Ovary (tissue), 9 donors: Measurements from ENCODE around the gene MAP1B. TPM values are rescaled to one million over a fixed set of nuclear protein-coding genes. Genes with fewer than 3 reads are reported as not detected.
"Not testable (repeated sequence)": the region's sequence is repeated elsewhere in the genome, so short reads cannot be mapped to it uniquely, and the experiment has no call there.

Experiments
- DNase-seq, 5 donors: peaks; one replicate each; pipeline ENCODE4 v3.0.0-alpha.2; 2019 to 2020
- H3K27ac ChIP-seq, 2 donors: fragments of 200-600 bp; one replicate each; pipeline versions ENCODE4 v1.5.1 to v1.8.0; 2019 to 2022
- H3K27me3 ChIP-seq: fragments of 200-600 bp; one replicate; pipeline ENCODE4 v1.8.0; 2022
- H3K36me3 ChIP-seq: fragments of 200-600 bp; sonication (generic); one replicate; pipeline ENCODE4 v1.5.1; 2019
- H3K4me1 ChIP-seq: one replicate; pipeline ENCODE4 v1.8.1; 2013; ENCODE audit warnings: mild to moderate bottlenecking, moderate library complexity; ENCODE audit not compliant: insufficient read depth
- H3K4me3 ChIP-seq: fragments of 200-600 bp; sonication (generic); one replicate; pipeline ENCODE4 v1.5.1; 2017
- H3K9me3 ChIP-seq, 2 donors: fragments of 200-600 bp in 1 of 2; sonication (generic) in 1 of 2; one replicate each; pipeline versions ENCODE4 v1.5.1 to v1.8.1; 2013 to 2019; ENCODE audit warnings: mild to moderate bottlenecking in 1 of 2, moderate library complexity in 1 of 2
- CTCF ChIP-seq, 3 donors: fragments of 450-650 bp in 2 of 3; fragments of 200-600 bp in 1 of 3; IDR thresholded peaks; one replicate each; pipeline versions ENCODE4 v1.5.1 to v1.8.0; 2016 to 2022; ENCODE audit warnings: antibody characterized with exemption in 3 of 3, mild to moderate bottlenecking in 1 of 3
- EP300 ChIP-seq: sonication (generic); formaldehyde crosslinking; IDR thresholded peaks from one replicate; pipeline ENCODE4 v1.6.1; 2017; ENCODE audit warnings: antibody characterized with exemption
- POLR2A ChIP-seq: fragments of 450-650 bp; IDR thresholded peaks from one replicate; pipeline ENCODE4 v1.6.1; 2017; ENCODE audit warnings: antibody characterized with exemption, mild to moderate bottlenecking, moderate library complexity
- WGBS, 3 donors: extraction: QIAGEN DNeasy Blood & Tissue Kit in 1 of 3; methylation state at CpG; one replicate each; pipeline versions ENCODE4 v1.1.5 to v1.1.7; 2013 to 2017; 5-methylcytosine and 5-hydroxymethylcytosine counted together
- intact Hi-C, 4 donors: fragments of 100-400 bp; cut with DNase I; formaldehyde crosslinking; loops; one replicate each; pipeline versions ENCODE4 v1.11.0 to v1.15.1; 2022 to 2023
- polyA plus RNA-seq, 2 donors: library from polyadenylated mRNA; stranded (reverse); fragments of 200-250 nt in 1 of 2; fragments of 350-450 nt in 1 of 2; fragmentation: Illumina TruSeq in 1 of 2; extraction: RNeasy Lipid Tissue Mini Kit (QIAGEN cat#74804) in 1 of 2; gene quantifications; one replicate each; pipeline ENCODE4 v1.2.3, GENCODE V29; 2013 to 2014
- total RNA-seq, 7 donors: library from RNA; depleted of rRNA in 2 of 7; stranded (reverse); fragments of >200 nt in 2 of 7; fragmentation: NEBNext Ultra II Directional in 3 of 7; extraction: Animal tissue kit (Norgen Biotek cat#: 25700) in 3 of 7; gene quantifications; one replicate each; pipeline versions ENCODE4 v1.1.0 to v1.2.4, GENCODE V29; 2016 to 2023
- donor health status: DM: no; HTN: no; CAD: no; lungs with moderate emphysema.
- donor health status: DM: no; HTN: no; CAD: no.
- donor health status: Bipolar disorder and iron deficiency.
- donor health status: DM: yes; HTN: yes; CAD: no.
- donor health status: DM: no; HTN: no; CAD: no.
- donor health status: DM: yes; HTN: yes; CAD: no.

MAP1B gene
- total and polyA plus RNA-seq, 9 donors, result 4.4 to 126 (median 47.7) TPM

- Histone ChIP-seq H3K27ac (no peak overlapping the region), H3K4me3 (no peak overlapping the region), H3K27me3 (no peaks in the 10 kb centered on the region), H3K4me1 (peaks cover 10% of the 10 kb centered on the region), H3K36me3 (no peaks in the 10 kb centered on the region), H3K9me3 (no peaks in the 10 kb centered on the region)
- TF ChIP-seq POLR2A (no peak), CTCF (IDR thresholded peaks at IDR 0.05) (no peak), EP300 (no peak)
- DNase-seq, result peak in 4 of 5 donors; percentile 30 to 64 (median 38)
- intact Hi-C loops, result no loop called here
- WGBS, 3 donors, result 50 to 73% (median 51%) methylated on average over 8 of the region's 8 CpGs
These were observed 60.5 kb downstream of the MAP1B start for GRCh38 chr5:72167804-72168203.

- H3K27me3 ChIP-seq, result no peaks in the 10 kb centered on the region
- H3K27ac ChIP-seq, result no peak overlapping the region
- H3K9me3 ChIP-seq, result no peaks in the 10 kb centered on the region
- intact Hi-C loops, result loop anchor here in 1 of 4 donors (10.0 kb wide), 1 partner anchor 45 kb away; no protein-coding TSS in a partner anchor
- no peak overlapping the region for H3K4me3 ChIP-seq
- no peak for TF ChIP-seq CTCF (IDR thresholded peaks at IDR 0.05)
- TF ChIP-seq EP300, result no peak
- TF ChIP-seq POLR2A, result no peak
- peaks cover 10% of the 10 kb centered on the region for H3K4me1 ChIP-seq
- DNase-seq, result no peak
- 76 to 92% (median 76%) methylated on average over 2 of the region's 2 CpGs for WGBS, 3 donors
- no peaks in the 10 kb centered on the region for H3K36me3 ChIP-seq
These were observed 62.8 kb downstream of the MAP1B start for GRCh38 chr5:72170101-72170500.

DNA sequence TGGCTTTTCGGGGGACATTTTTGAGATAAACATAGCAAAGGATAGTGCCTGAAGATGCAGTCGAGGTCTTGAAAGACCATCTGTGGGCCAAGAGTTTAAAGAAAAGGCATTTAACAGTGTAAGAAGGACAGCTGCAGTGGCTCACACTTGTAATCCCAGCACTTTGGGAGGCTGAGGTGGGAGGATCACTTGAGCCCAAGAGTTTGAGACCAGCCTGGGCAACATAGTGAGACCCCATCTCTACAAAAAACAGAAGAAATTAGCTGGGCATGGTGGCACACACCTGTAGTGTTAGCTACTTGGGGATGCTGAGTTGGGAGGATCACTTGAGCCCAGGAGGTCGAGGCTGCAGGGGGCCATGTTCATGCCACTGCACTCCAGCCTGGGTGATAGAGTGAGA, 63.9 kb downstream of the MAP1B start:
- not testable (repeated sequence) for H3K9me3 ChIP-seq, DNase-seq, H3K27me3 ChIP-seq, H3K4me3 ChIP-seq, H3K36me3 ChIP-seq, H3K27ac ChIP-seq, H3K4me1 ChIP-seq
- 94 to 99% (median 96%) methylated on average over 3 of the region's 3 CpGs for WGBS, 3 donors
- intact Hi-C loops, result loop anchor here in 1 of 4 donors (10.0 kb wide), 1 partner anchor 46 kb away; no protein-coding TSS in a partner anchor

DNA sequence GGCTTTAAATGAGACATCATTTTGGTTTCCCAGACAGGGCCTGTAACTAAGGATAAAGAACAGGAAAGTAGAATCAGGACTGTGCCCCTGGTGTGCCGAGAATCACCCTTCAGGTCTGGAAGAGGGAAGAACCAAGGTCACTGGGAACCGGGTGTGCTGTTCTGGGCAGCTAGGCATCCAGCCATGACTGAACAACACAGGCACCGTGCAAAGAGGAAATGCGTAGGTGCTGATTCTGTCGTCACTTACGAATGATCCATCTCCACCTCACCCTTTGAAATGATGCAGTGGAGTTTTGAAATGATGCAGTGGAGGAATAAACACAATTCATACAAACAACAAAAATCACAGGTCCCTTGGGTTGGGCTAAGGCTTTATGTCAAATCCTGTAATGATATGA, 64.4 kb downstream of the MAP1B start:
- WGBS, 3 donors, result 86 to 90% (median 87%) methylated on average over 6 of the region's 6 CpGs
- intact Hi-C loops, result loop anchor here in 1 of 4 donors (10.0 kb wide), 1 partner anchor 47 kb away; no protein-coding TSS in a partner anchor
- Histone ChIP-seq H3K27me3 (no peaks in the 10 kb centered on the region), H3K36me3 (no peaks in the 10 kb centered on the region), H3K4me1 (peaks cover 4% of the 10 kb centered on the region), H3K9me3 (no peaks in the 10 kb centered on the region), H3K27ac (no peak overlapping the region), H3K4me3 (no peak overlapping the region)
- no peak for TF ChIP-seq CTCF (IDR thresholded peaks at IDR 0.05)
- TF ChIP-seq POLR2A, result no peak
- no peak for TF ChIP-seq EP300
- DNase-seq, result no peak

DNA sequence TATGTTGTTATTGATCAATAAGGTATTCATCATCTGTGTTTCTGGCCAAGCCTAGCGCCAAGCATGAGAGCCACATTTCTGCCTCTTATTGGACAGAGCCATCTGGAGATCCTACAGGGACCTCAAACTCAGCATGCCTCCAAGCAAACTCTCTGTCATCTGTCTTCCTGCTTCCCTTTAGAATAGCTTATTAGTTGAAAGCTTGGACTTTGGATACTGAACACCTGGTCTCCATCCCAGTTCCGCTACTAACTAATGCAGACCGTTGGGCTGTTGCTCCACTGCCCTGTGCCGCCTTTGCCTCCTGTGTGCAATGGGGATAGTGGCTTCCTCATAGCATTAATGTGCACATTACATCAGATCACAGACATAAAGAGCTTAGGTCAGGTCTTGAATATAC, 65.5 kb downstream of the MAP1B start:
- Histone ChIP-seq H3K4me1 (peaks cover 2% of the 10 kb centered on the region), H3K36me3 (no peaks in the 10 kb centered on the region), H3K4me3 (no peak overlapping the region), H3K9me3 (no peaks in the 10 kb centered on the region), H3K27me3 (no peaks in the 10 kb centered on the region), H3K27ac (no peak overlapping the region)
- intact Hi-C loops, result loop anchor here in 1 of 4 donors (10.0 kb wide), 1 partner anchor 48 kb away; no protein-coding TSS in a partner anchor
- no peak for TF ChIP-seq POLR2A
- TF ChIP-seq CTCF (IDR thresholded peaks at IDR 0.05), result no peak
- TF ChIP-seq EP300, result no peak
- DNase-seq, result no peak
- WGBS, 3 donors, result 92 to 95% (median 95%) methylated on average over 4 of the region's 4 CpGs
